NT2/D1 (cell line): ENCODE results near the gene CISD1.

Source experiments
- DNase-seq: peaks from one replicate; pipeline ENCODE4 v3.0.0-alpha.2; 2011; ENCODE audit warnings: low read depth, low spot score
- H3K27me3 ChIP-seq: 2 replicates; pipeline ENCODE4 v1.6.0; 2011; ENCODE audit warnings: mild to moderate bottlenecking; ENCODE audit not compliant: insufficient read length, insufficient read depth
- H3K36me3 ChIP-seq: 2 replicates; pipeline ENCODE4 v1.6.1; 2011; ENCODE audit warnings: mild to moderate bottlenecking, low read length, mixed read lengths; ENCODE audit not compliant: insufficient read depth, insufficient read length
- H3K4me1 ChIP-seq: 2 replicates; pipeline ENCODE4 v1.5.1; 2011; ENCODE audit not compliant: insufficient read depth, insufficient read length
- H3K4me3 ChIP-seq: 2 replicates; pipeline ENCODE4 v1.5.1; 2011; ENCODE audit warnings: low read depth; ENCODE audit not compliant: insufficient read length
- H3K9ac ChIP-seq: 2 replicates; pipeline ENCODE4 v1.6.0; 2011; ENCODE audit warnings: low read depth; ENCODE audit not compliant: insufficient read length
- H3K9me3 ChIP-seq: 2 replicates; pipeline ENCODE4 v1.5.1; 2011; ENCODE audit warnings: mild to moderate bottlenecking, low read length; ENCODE audit not compliant: insufficient read depth
- SUZ12 ChIP-seq: IDR thresholded peaks from 2 replicates; pipeline ENCODE4 v1.6.1; 2011; ENCODE audit not compliant: insufficient read length, insufficient read depth; ENCODE audit errors: extremely low read depth
- YY1 ChIP-seq: IDR thresholded peaks from 2 replicates; pipeline ENCODE4 v1.6.1; 2011; ENCODE audit not compliant: insufficient read length, insufficient read depth
- ZNF274 ChIP-seq: IDR thresholded peaks from 2 replicates; pipeline ENCODE4 v1.6.1; 2011; ENCODE audit warnings: mild to moderate bottlenecking, low read depth, low read length

The CISD1 gene

DNA sequence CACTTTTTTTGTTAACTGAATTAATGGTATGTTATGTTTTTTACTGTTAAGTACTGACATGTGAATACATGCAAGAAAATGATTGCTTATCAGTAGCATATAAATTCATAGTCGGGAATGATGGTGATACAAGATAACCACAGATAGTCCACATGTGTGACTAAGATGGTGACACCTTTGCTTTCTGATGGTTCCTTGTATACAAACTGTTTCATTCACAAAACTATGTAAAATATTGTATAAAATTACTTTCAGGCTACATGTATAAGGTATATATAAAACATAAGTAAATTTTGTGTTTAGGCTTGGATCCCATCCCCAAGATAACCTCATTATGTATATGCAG is 10.0 kb downstream of the CISD1 start:
- Histone ChIP-seq H3K27me3 (no peaks in the 10 kb centered on the region), H3K4me3 (no peak overlapping the region), H3K36me3 (peaks cover 20% of the 10 kb centered on the region), H3K4me1 (no peaks in the 10 kb centered on the region), H3K9ac (no peak overlapping the region), H3K9me3 (no peaks in the 10 kb centered on the region)
- TF ChIP-seq SUZ12 (no peak), ZNF274 (no peak), YY1 (no peak)
- DNase-seq, result no peak

DNA sequence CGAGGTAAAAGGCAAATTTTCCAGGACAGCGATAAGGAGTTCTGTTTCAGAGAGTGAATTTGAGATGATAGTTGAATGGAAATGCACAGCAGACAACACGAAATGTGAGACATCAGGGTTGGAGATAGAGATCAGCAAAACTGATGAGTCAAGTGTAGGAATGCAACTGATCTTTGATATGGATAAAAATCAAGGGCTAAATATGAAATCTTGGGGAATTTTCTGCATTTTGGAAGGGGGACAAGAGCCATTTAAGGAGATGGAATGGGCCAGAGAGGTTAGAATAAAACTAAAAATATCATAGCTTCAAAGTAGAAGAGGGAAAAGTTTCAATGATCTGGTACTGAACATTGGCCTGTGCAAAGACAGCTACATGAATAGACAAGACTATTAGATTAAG is 11.5 kb downstream of the CISD1 start:
- no peak for DNase-seq
- Histone ChIP-seq H3K9ac (no peak overlapping the region), H3K36me3 (peaks cover 20% of the 10 kb centered on the region), H3K4me3 (no peak overlapping the region), H3K9me3 (no peaks in the 10 kb centered on the region), H3K4me1 (no peaks in the 10 kb centered on the region), H3K27me3 (no peaks in the 10 kb centered on the region)
- no peak for TF ChIP-seq ZNF274
- TF ChIP-seq SUZ12, result no peak
- no peak for TF ChIP-seq YY1

DNA sequence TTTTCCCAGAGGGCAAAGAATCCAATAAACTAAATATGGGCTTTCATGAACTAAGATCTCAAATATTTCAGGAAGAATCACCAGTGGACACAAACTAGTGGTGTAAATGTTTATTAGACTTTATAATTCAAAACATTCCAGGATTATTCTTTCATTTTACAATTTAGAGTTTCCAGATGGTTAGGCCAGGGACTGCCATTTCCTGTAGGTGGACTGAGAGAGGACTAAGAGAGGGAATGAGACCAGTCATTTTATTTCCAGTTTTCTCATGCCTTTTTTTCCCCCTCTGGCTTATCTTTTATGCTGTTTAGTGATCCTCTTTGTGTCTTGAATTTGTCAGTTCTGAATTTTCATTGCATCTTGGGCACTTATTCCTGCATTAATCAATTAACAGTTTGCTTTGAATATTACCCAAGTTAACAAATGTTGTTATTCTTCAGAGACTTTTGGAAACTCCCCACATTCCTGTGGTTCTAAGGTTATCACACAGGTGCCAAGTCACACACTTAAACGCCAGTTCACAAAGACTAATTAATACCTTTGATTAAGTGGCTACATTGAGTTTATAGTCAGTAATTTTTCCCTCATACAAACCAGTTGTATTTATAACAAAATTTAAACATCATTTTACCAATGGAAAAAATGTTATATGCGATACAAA is 12.3 kb downstream of the CISD1 start:
- TF ChIP-seq YY1 (no peak), ZNF274 (no peak), SUZ12 (no peak)
- H3K9ac ChIP-seq, result no peak overlapping the region

DNA sequence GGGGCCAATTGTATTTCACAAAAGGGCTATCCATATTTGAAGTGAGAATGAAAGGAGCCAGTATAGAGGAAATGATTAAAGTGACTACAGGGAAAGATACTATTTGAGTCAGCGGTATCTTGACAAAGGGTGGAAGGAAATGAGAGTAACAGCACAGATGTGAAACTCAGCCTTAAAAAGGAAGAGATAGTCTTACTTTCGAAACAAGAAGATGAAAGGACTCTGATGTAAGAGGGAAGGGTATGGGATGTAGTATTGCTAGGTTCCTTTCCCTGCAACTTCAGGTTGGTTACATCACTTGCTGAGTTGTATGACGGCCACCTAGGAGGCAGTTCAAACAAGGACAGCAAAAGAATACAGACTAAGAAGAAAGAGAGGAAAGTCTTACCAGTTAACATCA is 13.7 kb downstream of the CISD1 start:
- no peak for DNase-seq
- Histone ChIP-seq H3K27me3 (no peaks in the 10 kb centered on the region), H3K36me3 (peaks cover 15% of the 10 kb centered on the region), H3K9me3 (no peaks in the 10 kb centered on the region), H3K4me1 (no peaks in the 10 kb centered on the region), H3K9ac (no peak overlapping the region), H3K4me3 (no peak overlapping the region)
- TF ChIP-seq YY1 (no peak), SUZ12 (no peak), ZNF274 (no peak)

More for the DNA sequence above, 12.3 kb downstream of the CISD1 start:
- DNase-seq, result no peak
- Histone ChIP-seq H3K4me3 (no peak overlapping the region), H3K27me3 (no peaks in the 10 kb centered on the region), H3K4me1 (no peaks in the 10 kb centered on the region), H3K9me3 (no peaks in the 10 kb centered on the region), H3K36me3 (peaks cover 20% of the 10 kb centered on the region)

DNA sequence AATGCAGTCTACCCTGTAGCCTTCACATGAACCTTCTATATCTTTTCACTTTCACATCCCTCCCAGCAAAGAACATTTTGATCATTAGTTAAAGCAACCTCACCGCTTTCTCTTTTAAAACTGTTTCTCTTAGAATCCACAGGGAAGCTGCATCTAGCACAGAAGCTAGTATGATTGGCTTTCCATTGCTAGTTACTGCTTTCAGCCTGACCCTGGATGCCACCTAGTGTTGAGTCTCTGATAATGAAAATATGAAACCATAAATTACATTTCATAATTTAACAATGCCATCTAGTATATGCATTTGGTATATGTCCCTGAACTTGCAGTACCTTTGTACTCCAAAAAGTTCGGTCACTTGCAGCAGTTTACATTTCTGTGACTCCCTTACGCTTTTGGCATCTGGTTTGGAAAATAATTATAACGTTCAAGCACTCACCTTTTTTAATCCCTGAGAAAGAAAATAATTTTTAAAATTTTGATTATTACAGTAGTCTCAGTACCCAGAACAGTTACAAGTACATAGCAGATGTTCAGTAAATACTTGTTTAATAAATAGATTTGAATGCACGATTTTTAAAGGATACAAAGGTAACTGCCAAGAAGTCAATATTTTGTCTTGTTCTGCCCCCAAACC is 22.7 kb downstream of the CISD1 start:
- DNase-seq, result no peak
- no peak for TF ChIP-seq SUZ12
- no peak for TF ChIP-seq YY1
- no peak for TF ChIP-seq ZNF274

DNA sequence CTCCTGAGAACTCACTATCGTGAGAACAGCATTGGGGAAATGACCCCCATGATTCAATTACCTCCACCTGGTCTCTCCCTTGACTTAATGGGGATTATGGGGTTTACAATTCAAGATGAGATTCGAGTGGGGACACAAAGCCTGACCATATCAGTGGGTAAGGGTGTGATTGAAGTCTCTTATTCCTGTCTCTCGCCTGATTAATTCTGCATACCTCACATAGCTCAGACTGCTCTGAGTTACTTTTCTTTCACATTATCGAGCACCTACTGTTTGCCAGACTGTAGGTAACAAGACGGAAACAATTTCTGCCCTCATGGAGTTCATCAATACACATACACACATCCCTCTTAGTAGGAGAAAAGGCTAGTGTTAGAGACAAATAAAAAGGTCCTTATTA is 25.0 kb downstream of the CISD1 start:
- Histone ChIP-seq H3K4me3 (no peak overlapping the region), H3K4me1 (no peaks in the 10 kb centered on the region), H3K27me3 (no peaks in the 10 kb centered on the region), H3K9me3 (no peaks in the 10 kb centered on the region), H3K36me3 (peaks cover 3% of the 10 kb centered on the region), H3K9ac (no peak overlapping the region)
- TF ChIP-seq SUZ12 (no peak), YY1 (no peak), ZNF274 (no peak)
- DNase-seq, result no peak

More for the DNA sequence above, 22.7 kb downstream of the CISD1 start:
- H3K4me1 ChIP-seq, result no peaks in the 10 kb centered on the region
- no peak overlapping the region for H3K4me3 ChIP-seq
- H3K27me3 ChIP-seq, result no peaks in the 10 kb centered on the region
- H3K9ac ChIP-seq, result no peak overlapping the region
- H3K36me3 ChIP-seq, result peaks cover 3% of the 10 kb centered on the region
- H3K9me3 ChIP-seq, result no peaks in the 10 kb centered on the region

DNA sequence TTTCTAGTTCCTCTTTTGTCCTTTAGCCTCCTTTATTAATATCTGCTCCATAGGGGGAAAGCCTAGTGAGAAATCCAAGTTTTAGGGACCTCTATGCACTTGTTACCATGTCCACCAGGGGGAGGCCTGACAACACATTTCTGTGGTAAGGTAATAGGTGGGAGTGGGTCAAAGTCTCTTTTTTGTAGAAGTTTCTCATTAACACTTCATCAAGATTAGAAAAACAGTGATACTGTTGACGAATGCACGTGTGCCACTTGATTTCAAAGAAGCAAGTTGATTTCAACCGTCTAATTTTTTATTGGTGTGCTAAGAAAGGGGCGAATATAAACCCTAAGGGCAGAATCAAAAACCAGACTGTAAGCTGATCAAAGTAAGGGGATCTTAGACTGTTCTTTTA is 30.6 kb downstream of the CISD1 start:
- Histone ChIP-seq H3K9me3 (no peaks in the 10 kb centered on the region), H3K36me3 (no peaks in the 10 kb centered on the region), H3K4me3 (no peak overlapping the region), H3K27me3 (no peaks in the 10 kb centered on the region), H3K9ac (no peak overlapping the region), H3K4me1 (no peaks in the 10 kb centered on the region)
- TF ChIP-seq SUZ12, result no peak
- TF ChIP-seq YY1, result no peak
- TF ChIP-seq ZNF274, result no peak
- DNase-seq, result peak; percentile 28
